Colon (tissue), 2 donors: ENCODE measurements around the gene RUFY3.
"Not testable (repeated sequence)": the region's sequence is repeated elsewhere in the genome, so short reads cannot be mapped to it uniquely, and the experiment has no call there.

Source experiments
- FAIRE-seq: peaks from 2 replicates; lab custom pipeline; 2012; peaks lifted over from hg19 to GRCh38; lab: Jason Lieb, UNC
- donor health status: control.
- donor health status: control.

Gene RUFY3

GRCh38 chr4:70721747-70722146 is at the start of gene RUFY3:
RUFY3 (plus strand) TSS chr4:70721964; CDS start chr4:70722574, 610 bp downstream.
- FAIRE-seq, result no peak

- FAIRE-seq, result no peak
Measured at GRCh38 chr4:70674191-70674590, 47.6 kb upstream of the RUFY3 start.

- FAIRE-seq, result no peak
Measured at GRCh38 chr4:70674731-70675130, 47.0 kb upstream of the RUFY3 start.

GRCh38 chr4:70676554-70677090 is 45.1 kb upstream of the RUFY3 start:
- no peak for FAIRE-seq

GRCh38 chr4:70678383-70678999 is 43.3 kb upstream of the RUFY3 start:
- no peak for FAIRE-seq

- no peak for FAIRE-seq
Measured at GRCh38 chr4:70680934-70681333, 40.8 kb upstream of the RUFY3 start.

- FAIRE-seq, result no peak
Measured at GRCh38 chr4:70681704-70682103, 40.1 kb upstream of the RUFY3 start.

- FAIRE-seq, result not testable (repeated sequence)
Measured at GRCh38 chr4:70682142-70682541, 39.6 kb upstream of the RUFY3 start.

- FAIRE-seq, result no peak
Measured at GRCh38 chr4:70687392-70687791, 34.4 kb upstream of the RUFY3 start.

- FAIRE-seq, result peak; percentile 53
Measured at GRCh38 chr4:70687821-70688794, 33.7 kb upstream of the RUFY3 start, which contains the start of gene UTP3. UTP3 (plus strand) TSS chr4:70688532; CDS start chr4:70688678, 146 bp downstream.

GRCh38 chr4:70688795-70689231 is 33.0 kb upstream of the RUFY3 start:
- FAIRE-seq, result no peak

- no peak for FAIRE-seq
Measured at GRCh38 chr4:70691661-70692060, 30.1 kb upstream of the RUFY3 start.

GRCh38 chr4:70694633-70695032 is 27.1 kb upstream of the RUFY3 start:
- not testable (repeated sequence) for FAIRE-seq

- FAIRE-seq, result not testable (repeated sequence)
Measured at GRCh38 chr4:70698435-70698834, 23.3 kb upstream of the RUFY3 start.

GRCh38 chr4:70700712-70701111 is 21.1 kb upstream of the RUFY3 start:
- FAIRE-seq, result no peak

GRCh38 chr4:70701271-70701670 is 20.5 kb upstream of the RUFY3 start:
- no peak for FAIRE-seq

GRCh38 chr4:70702592-70702991 is 19.2 kb upstream of the RUFY3 start:
- FAIRE-seq, result not testable (repeated sequence)

GRCh38 chr4:70703619-70704214 is 18.0 kb upstream of the RUFY3 start:
- FAIRE-seq, result no peak

GRCh38 chr4:70704215-70704930 is 17.4 kb upstream of the RUFY3 start:
- FAIRE-seq, result no peak

GRCh38 chr4:70704931-70705182 is 16.9 kb upstream of the RUFY3 start:
- FAIRE-seq, result no peak

- FAIRE-seq, result no peak
Measured at GRCh38 chr4:70705183-70706043, 16.4 kb upstream of the RUFY3 start.
